ENCODE results near the gene RNF224. TPM values are rescaled to one million over a fixed set of nuclear protein-coding genes. Genes with fewer than 3 reads are reported as not detected.

RNF224 gene
- total and polyA plus RNA-seq, 12 donors, result 0.06 TPM; not detected in 11

GRCh38 chr9:137275588-137276472 lies 48.5 kb downstream of the RNF224 start:
- Histone ChIP-seq H3K4me1 (replicated peaks in 1 of 2) (peaks cover 0 to 7% of the 10 kb centered on the region in 2 donors), H3K9me3 (replicated peaks in 1 of 3) (no peaks in the 10 kb centered on the region), H3K27me3 (peaks cover 9% of the 10 kb centered on the region), H3K27ac (no peak overlapping the region), H3K36me3 (replicated peaks in 1 of 2) (peaks cover 0 to 20% of the 10 kb centered on the region in 2 donors), H3K4me3 (no peak overlapping the region)
- DNase-seq, result peak in 2 of 7 donors; percentile 9 to 17
- WGBS, 4 donors, result 78 to 81% (median 78%) methylated on average over 22 to 24 of the region's 24 CpGs
- intact Hi-C loops (cut with DNase I), result no loop called here
- TF ChIP-seq CTCF (IDR thresholded peaks at IDR 0.05) (no peak), POLR2A (IDR thresholded peaks at IDR 0.05) (no peak)

GRCh38 chr9:137276473-137277328 lies 49.4 kb downstream of the RNF224 start:
- H3K27ac ChIP-seq, result peak overlapping the region; percentile 27 to 94 (median 72)
- peaks cover 9% of the 10 kb centered on the region for H3K27me3 ChIP-seq
- no peak for TF ChIP-seq CTCF (IDR thresholded peaks at IDR 0.05)
- H3K36me3 ChIP-seq (replicated peaks in 1 of 2), result peaks cover 0 to 14% of the 10 kb centered on the region in 2 donors
- peaks cover 0 to 7% of the 10 kb centered on the region in 2 donors for H3K4me1 ChIP-seq (replicated peaks in 1 of 2)
- no peaks in the 10 kb centered on the region for H3K9me3 ChIP-seq (replicated peaks in 1 of 3)
- intact Hi-C loops (cut with DNase I), result no loop called here
- peak; percentile 58 to 83 (median 69) for DNase-seq
- peak overlapping the region in 2 of 4 donors; percentile 16 to 72 for H3K4me3 ChIP-seq
- WGBS, 4 donors, result 11 to 45% (median 40%) methylated on average over 9 to 30 of the region's 30 CpGs

- peaks cover 0 to 7% of the 10 kb centered on the region in 2 donors for H3K4me1 ChIP-seq (replicated peaks in 1 of 2)
- 37 to 64% (median 42%) methylated on average over 10 to 25 of the region's 25 CpGs for WGBS, 4 donors
- intact Hi-C loops (cut with DNase I), result no loop called here
- H3K9me3 ChIP-seq (replicated peaks in 1 of 3), result no peaks in the 10 kb centered on the region
- H3K27ac ChIP-seq, result peak within 1 kb of the TSS; percentile 27 to 94 (median 72)
- peak; percentile 67 to 86 (median 75) for DNase-seq
- H3K36me3 ChIP-seq (replicated peaks in 1 of 2), result peaks cover 0 to 8% of the 10 kb centered on the region in 2 donors
- H3K4me3 ChIP-seq, result peak within 1 kb of the TSS in 2 of 4 donors; percentile 26 to 72
- TF ChIP-seq POLR2A (IDR thresholded peaks at IDR 0.05) (peak; percentile 15 to 33), CTCF (IDR thresholded peaks at IDR 0.05) (no peak)
- peaks cover 9% of the 10 kb centered on the region for H3K27me3 ChIP-seq
Observed at GRCh38 chr9:137277329-137278041, 50.2 kb downstream of the RNF224 start, which contains the start of gene TOR4A. Gene TOR4A (plus strand): TSS chr9:137277726. CDS start chr9:137278690, 964 bp downstream.

All from adrenal gland (tissue), 12 donors.